HUDEP-2 (cell line): ENCODE measurements around the gene CREBL2.

Source experiments
- DNase-seq, 76 experiments: peaks; one replicate each; lab custom pipeline; 2025; ENCODE audit not compliant: unreplicated experiment in 76 of 76; lab: John Stamatoyannopoulos, UW

The CREBL2 gene

GRCh38 chr12:12668005-12668404 is 56.3 kb downstream of the CREBL2 start:
- no peak for DNase-seq

DNA sequence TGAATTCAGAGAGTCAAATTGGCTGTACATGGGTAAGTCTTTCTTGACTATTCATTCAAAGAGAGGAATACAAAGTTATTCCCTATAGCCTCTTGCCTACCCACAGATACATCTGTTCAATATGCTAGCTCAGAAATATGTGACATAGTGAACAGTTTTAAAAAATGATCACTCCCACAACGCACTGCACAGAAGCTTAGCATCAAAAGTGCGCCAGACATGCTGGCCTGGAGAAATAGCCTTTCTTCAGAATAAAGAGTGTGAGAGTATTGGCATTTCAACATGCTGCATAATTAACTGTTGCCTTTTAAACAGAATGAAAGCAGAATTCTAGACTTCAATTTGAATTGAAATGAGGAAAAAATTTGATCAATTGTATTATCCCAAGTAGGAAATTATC is 57.3 kb downstream of the CREBL2 start:
- DNase-seq, result no peak

- DNase-seq, result no peak
These were observed 60.4 kb downstream of the CREBL2 start for GRCh38 chr12:12671850-12672660.

GRCh38 chr12:12673296-12673695 is 61.6 kb downstream of the CREBL2 start:
- no peak for DNase-seq

DNA sequence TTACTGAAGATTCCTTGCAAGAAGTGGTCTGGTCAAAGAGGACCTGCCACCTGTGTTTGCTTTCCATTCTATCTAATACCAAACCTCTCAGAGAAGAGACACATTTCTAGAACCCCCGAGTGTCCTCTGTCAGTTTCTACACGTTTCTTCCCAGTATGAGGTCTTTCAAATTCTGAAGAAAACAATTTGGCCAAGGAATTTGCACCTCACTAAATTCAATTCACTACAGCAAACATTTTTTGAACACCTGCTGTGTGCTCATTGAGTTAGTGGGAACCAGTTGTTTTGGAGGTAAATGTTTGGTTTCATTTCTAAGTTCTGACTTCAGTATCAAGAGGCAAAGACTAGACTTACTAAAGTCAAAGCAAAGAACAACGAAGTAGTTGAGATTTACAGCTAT is 64.9 kb downstream of the CREBL2 start:
- DNase-seq, result no peak

DNA sequence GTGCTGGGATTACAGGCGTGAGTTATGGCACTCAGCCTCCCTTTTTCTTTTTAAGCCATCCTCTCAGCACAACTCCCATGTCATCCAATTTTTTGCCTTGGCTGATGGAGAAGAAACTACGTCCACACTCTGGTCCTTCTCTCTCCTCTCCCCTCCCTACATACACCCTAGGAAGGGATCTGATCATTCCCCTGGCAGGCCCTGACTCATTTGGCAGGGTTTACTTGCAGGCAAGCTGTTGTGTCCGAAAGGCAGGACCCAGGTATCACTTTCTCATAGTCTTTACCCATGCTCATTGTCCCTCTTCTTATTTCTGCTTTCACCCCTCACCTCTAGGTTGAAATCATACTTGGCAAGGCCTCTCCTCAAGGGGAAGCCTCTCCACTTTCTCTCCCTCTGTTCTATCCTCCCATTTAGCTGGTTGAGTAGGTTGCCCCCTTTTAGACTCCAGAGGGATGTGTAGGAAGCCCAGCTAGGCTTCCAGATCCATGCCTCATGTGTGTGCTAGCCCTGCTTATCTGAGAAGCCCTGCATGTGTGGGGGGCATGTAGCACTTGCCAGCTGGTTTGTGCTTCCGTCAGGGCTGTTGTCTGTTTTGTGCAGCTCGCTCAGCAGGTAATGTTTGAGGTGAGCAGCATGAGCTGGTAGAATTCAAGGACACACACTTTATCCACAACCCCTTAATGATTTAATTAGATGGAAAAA is 69.5 kb downstream of the CREBL2 start:
- DNase-seq, result no peak

- no peak for DNase-seq
These were observed 70.6 kb downstream of the CREBL2 start for GRCh38 chr12:12682284-12682683.

DNA sequence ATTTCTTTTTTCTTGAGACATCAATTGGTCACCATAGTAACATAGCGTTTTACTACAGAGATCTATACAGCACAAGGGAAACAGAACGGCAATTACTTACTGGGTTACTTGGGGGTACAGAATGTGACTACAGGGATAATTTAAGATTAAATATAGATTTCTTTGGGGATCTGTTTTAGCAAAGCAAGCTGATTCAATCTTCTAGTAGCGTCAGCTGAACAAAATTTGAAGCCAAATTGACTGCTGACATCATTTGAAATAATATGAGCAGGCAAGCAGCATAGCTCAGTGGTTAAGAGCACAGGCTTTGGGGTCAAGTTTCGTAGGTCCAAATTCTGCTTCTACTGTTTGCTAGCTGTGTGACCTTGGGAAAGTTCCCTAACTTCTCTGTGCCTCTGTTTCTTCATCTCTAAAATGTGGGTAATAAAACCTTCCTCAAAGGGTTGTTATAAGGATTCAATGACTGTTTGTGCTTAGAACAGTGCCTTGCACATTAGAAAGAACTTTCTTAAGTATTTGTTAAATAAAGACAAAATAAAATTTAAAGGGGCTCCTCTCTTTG is 71.5 kb downstream of the CREBL2 start:
- DNase-seq, result no peak

DNA sequence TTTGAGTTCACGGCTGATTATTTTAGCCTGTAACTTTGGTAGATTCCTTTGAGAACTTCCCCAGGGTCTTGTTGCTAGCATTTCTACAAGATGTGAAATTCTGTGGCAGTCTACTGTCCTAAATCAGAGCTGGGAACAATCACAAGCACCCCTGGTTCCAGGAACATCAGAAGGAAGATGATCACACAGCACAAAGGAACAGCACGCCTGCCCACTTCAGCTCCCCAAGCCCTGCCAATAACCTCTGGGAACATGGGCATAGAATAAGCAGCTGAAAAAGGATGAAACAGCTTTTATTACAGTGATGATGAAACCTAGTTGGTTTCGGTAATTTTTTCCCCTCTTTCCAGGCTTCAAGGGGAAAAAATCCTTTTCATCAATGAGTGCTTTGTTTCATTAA is 72.0 kb downstream of the CREBL2 start:
- DNase-seq, result no peak

DNA sequence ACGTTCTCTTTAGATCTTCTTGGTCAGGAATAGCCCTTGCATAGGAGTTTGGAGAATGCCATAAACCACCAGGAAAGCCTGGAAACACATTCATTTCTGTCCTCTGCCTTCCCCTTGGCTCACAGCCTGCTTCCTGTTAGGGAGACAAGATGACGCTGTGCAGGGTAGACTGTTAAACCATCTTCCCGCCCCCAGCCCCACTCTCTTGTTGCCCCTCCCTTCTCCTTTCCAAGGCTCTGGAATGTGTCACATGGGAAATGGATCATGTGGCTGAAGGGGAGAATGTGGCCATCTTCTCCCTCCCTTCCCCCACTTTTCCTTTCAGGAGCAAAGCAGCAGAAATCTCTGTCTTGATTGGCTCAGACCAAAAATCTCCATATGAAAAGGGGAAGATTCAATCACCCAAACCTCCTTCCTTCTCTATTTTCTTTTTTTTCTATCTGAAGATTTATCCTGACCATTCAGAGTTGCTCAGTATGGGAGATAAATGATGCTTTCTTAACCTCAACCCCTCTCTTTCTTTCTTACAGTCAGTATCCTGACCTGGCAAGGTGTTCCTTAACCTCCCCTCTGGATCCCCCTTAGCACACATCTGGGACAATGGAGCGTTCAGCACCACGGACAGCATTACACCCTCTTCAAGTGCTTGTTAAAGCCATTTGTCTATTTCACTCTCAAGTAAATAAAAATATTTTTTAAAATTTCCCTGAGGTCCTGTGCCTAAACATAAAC is 72.9 kb downstream of the CREBL2 start:
- DNase-seq, result peak in 14 of 76 experiments; percentile 2 to 36 (median 12)

DNA sequence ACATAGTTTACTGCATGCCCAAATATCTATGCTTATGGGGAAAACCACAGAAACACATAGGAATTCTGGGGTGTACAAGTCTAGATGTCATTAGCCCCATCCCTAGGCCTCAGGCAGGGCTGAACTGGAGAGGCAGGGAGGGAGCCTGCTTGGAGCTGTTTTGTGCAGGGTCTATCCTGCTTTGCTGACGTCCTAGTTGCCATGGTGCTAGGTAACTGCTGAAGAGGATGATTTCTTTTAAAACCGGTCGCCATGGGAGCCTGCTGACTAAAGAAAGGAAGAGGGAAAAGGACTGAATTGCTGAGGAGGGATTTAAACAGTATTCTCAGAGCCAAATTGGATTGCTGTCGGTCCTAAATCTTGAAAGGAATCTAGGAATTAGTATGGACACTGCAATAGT is 73.6 kb downstream of the CREBL2 start:
- DNase-seq, result no peak

GRCh38 chr12:12686472-12686871 is 74.8 kb downstream of the CREBL2 start:
- DNase-seq, result no peak

GRCh38 chr12:12686925-12687324 is 75.2 kb downstream of the CREBL2 start:
- DNase-seq, result no peak

DNA sequence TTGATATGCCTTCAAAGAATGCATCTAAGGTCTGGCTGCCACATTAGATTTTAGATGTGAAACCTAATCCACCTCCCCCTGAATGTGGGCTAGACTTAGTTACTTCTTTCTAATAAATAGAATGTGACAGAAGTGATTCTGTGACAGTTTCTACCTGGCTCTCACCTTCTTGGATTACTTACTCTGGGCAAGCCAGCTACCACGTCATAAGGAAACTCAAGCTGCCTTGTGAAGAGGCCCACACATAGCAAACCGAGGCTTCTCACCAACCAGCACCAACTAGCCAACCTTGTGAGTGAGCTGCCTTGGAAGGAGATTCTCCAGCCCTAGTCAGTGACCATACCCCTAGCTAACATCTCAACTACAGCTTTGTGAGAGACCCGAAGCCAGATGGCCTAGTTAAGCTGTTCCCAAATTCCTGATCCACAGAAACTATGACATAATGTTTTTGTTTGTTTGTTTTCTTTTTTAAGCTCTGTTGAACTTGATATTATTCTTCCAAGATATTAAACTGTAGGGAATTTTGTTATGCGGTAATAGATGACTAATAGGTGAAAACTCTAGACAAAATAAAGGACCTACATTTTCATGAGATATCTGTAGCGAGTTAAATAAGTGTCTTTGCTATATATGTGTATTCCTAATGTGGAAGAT is 78.1 kb downstream of the CREBL2 start:
- DNase-seq, result no peak

- no peak for DNase-seq
These were observed 79.9 kb downstream of the CREBL2 start for GRCh38 chr12:12691549-12691948.

DNA sequence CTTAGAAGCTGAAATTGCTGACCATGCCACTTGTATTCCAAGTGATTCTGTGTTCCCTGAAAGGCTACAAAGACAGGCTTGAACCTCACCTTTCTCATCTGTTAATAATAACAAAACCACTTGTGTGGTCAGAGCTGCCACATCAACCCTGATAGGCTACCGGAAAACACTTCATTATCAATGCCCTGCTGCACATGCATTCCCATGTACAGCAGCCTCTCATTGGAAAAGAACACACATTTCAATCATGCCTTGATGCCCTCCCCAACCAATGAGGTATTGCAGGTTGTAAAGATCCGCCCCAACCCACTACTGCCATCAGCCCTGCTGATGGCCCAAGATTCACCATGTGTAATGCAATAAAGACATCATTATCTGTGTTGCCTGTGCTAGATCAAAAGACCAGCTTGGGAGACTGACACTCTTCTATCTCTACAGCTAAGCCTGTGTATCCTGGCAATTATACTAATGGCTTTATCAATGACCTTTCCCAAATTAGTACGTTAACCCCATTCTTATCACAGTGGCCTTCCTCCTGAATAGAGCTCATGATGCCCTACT is 81.5 kb downstream of the CREBL2 start:
- no peak for DNase-seq
